NCI-H146 (cell line): Measurements from ENCODE around the gene CGNL1.

Experiments used
- DNase-seq: peaks from one replicate; lab custom pipeline; 2025; lab: John Stamatoyannopoulos, UW

CGNL1 gene

DNA sequence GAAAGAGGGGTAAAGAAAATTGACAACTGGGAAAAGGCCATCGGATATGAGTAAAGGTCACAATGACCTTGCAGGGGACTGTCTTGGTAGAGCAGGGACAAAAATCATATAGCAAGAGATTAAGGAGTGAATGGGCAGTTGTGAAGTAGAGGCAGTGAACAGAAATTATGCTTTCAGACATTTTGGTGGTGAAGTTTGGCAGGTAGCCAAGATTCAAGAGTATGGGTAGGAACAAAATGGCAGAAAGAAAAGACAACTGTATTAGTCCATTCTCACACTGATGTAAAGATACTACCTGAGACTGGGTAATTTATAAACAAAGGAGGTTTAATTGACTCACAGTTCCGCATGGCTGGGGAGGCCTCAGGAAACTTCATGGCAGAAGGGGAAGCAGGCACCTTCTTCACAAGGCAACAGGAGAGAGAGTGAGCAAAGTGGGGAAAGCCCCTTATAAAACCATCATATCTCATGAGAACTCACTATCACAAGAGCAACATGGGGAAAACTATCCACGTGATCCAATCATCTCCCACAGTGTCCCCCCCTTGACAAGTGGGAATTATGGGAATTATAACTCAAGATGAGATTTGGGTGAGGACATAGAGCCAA lies 84.0 kb downstream of the CGNL1 start:
- DNase-seq = no peak

DNA sequence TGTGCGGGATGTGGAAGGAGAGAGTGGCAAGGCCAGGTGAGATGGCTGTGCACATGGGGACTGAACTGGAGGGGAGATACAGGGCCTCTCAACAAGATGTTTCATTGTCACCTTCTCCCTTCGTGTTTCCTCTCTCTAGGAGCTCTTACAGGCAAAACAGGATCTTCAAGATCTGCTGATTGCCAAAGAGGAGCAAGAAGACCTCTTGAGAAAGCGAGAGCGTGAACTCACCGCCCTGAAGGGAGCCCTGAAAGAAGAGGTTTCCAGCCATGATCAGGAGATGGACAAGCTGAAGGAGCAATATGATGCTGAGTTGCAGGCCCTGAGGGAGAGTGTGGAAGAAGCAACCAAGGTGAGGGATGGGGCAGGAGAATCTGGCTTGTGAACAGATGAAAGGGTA lies 85.2 kb downstream of the CGNL1 start:
- DNase-seq = no peak

GRCh38 chr15:57462381-57462780 lies 86.1 kb downstream of the CGNL1 start:
- no peak for DNase-seq

DNA sequence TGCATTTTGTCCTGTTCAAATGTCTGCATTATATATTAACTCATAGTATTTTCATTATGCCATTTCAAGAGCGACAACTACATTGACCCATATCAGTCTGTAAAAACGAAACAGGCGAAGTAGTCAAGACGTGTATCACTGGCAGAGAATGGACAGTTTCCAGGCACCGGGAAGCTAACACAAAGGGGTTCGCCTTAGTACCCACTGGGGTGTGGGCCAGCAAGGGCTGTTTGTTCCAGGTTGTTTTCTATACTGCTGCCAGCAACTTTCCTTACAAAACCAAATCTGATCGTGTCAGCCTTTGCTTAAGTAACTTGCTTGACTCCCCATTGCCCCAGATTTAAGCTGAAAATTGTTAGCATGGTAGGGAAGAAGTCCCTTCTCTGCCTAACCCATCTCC lies 87.1 kb downstream of the CGNL1 start:
- no peak for DNase-seq

DNA sequence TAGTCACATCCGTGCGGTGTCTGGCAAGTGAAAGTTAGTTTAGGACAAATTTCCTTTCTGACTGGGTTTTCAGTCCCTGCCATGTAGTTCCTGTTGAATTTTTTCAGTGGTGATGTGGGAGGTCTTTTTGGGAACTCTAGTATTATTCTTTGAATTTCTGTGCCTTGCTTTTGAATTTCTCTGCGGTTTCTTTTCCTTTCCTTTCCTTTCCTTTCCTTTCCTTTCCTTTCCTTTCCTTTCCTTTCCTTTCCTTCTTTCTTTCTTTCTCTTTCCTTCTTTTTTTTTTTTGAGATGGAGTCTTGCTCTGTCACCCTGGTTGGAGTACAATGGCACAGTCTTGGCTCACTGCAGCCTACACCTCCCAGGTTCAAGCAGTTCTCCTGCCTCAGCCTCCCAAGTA lies 88.2 kb downstream of the CGNL1 start:
- DNase-seq = no peak

GRCh38 chr15:57468486-57468885 lies 92.2 kb downstream of the CGNL1 start:
- no peak for DNase-seq

DNA sequence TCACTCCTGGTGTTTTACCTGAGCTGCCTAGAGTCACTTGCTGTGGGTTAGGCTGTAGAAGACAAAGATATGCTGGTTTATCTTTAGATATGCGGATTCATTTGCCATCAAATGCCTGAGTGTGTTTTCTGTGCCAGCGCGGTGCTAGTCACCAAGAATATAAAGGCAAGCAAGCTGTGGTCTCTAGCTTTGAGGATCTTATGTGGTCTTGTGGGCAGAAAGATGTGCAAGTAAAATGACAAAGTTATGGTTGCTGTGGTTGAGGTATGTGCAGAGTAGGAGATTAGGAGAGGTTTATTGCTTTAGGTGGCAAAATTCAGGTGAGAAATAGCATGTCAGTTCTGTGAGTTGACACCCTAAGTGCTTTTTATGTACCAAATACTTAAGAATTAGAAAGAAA lies 94.2 kb downstream of the CGNL1 start:
- no peak for DNase-seq

DNA sequence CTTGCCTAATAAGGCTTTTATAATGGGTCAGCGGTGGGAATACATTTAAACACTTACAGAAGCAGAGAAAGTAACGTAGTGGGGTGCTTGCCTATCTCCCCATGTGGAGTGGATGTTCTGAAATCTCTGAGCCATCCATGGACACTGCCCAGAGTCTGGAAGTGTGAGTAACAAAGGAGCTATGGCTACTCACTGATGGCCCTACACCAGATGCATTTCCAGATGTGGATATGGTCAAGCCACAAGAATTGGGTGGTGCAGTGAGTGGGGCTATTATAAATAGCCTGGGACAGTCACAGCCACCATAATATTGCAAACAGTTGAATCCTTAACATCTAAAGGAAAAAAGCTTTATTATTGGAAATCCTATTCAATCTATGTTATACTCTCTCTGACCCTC lies 96.6 kb downstream of the CGNL1 start:
- no peak for DNase-seq

DNA sequence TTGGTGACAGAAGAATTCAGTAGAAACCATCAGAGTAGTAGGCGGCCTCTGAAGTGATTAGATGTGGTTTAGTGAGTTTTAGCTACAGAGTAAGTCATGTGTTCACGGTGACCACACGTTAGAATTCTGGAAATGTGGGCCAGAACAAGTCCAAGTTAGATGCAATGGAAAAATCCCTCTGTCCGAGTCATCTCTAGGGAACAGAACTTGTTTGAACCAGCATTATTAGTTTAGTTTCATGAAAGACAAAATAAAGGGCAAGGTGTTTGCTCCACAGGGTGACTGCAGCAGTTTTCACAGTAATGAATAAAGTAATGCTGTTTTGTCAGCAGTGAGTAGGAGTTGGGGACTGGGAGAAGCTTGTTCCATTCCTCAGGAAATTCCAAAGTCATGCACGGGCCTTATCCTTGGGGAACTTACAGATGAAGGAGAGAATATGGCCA lies 100.2 kb downstream of the CGNL1 start:
- DNase-seq = no peak

GRCh38 chr15:57477736-57478522 lies 101.6 kb downstream of the CGNL1 start:
- DNase-seq = no peak

DNA sequence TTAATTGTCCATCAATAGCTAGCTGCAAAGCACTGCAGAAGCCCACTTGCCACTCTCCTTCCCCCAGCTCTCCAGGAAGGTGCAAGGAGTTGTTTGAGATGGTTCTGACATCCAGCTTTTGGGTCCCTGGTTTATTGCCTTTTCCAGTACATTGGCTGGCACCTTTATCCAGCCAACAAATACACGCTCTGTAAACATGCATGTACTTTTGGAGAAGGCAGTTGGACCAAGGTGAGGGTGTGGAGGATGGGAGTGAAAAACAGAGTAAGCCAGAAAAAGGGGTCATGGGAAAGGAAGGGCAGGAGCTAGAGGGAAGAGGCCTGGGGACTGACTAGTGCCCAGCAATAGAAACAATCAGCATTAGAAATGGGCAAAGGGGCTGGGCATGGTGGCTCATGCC lies 102.7 kb downstream of the CGNL1 start:
- no peak for DNase-seq

DNA sequence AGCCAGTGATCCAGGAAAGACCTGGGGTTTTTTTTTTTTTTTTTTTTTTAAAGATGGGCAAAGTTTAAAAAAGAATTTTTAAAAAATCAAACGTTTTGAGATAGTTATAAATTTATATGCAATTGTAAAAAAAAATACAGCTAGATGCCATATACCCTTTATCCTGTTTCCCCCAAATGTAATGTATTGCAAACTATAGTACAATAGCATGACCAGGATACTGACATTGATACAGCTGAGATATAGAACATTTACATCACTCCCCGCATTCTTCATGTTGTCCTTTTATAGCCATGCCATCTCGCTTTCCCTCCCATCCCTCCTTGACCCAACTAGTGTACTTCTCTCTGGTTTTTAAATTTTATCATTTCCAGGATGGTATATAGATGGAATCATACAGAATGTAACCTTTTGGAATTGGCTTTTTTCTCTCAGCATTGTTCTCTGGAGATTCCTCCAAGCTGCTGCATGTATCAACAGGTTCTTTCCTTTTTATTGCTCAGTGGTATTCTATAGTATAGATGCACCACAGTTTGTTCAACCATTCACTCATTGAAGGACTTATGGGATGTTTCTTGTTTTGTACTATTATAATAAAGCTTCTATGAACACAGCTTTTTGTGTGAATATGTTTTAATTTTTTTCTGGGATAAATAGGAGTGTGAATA lies 104.9 kb downstream of the CGNL1 start:
- DNase-seq = no peak

GRCh38 chr15:57485869-57486268 lies 109.6 kb downstream of the CGNL1 start:
- DNase-seq = no peak

GRCh38 chr15:57486833-57487232 lies 110.5 kb downstream of the CGNL1 start:
- no peak for DNase-seq

DNA sequence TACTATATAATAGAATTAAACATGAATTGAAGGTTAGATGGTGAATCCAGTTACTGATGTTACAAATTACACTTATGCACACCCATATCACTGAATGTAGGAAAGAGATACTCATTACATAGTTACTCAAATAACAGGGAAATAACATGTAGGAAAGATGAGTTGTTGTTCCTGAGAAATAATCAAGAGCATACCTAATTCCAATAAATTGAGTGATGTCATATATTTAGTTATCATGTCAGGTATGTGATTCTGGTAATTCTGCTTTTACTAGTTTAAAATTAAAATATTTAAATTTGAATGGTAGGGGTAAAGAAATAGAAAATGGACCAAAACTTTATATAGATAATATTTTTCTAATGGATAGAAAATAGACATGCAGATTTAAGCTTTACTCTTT lies 112.8 kb downstream of the CGNL1 start:
- DNase-seq = no peak

GRCh38 chr15:57493351-57493750 lies 117.0 kb downstream of the CGNL1 start:
- DNase-seq = no peak

DNA sequence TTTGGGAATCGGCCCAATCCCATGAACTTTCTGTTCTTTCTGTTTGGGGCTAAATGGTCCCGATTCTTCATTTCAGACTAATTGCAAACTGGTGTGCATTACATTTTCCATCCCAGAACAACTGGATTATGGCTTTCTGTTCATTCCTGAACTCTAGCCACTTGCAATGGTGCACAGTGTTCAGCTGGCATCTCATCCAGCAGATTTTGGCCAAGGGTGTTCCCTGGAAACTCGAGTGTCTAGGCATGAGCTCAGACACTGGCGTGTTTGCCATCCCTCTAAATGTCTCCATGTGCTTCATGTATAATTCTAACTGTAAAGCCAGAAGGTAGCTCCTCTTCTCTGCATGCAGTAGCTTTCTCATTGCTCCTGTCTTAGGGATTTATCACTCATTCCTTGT lies 118.3 kb downstream of the CGNL1 start:
- DNase-seq = no peak

DNA sequence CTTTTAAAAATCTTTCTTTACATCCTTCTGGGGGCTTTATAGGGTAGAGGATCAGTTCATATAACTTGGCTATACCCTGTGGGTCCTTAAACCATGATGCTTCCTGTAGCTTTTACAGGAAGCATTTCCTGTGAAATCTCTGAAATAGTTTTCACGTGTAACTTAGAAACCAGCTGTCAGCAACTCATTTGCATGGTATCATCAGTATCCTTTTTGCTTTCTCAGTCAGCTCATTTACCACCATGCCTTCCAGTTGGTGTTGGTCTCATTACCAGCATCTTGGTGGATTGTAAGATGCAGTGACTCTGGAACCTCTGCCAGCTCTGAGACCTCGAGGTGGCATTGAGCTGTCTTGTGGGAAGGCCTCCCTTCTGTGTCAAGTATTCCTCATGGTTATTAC lies 118.7 kb downstream of the CGNL1 start:
- no peak for DNase-seq

DNA sequence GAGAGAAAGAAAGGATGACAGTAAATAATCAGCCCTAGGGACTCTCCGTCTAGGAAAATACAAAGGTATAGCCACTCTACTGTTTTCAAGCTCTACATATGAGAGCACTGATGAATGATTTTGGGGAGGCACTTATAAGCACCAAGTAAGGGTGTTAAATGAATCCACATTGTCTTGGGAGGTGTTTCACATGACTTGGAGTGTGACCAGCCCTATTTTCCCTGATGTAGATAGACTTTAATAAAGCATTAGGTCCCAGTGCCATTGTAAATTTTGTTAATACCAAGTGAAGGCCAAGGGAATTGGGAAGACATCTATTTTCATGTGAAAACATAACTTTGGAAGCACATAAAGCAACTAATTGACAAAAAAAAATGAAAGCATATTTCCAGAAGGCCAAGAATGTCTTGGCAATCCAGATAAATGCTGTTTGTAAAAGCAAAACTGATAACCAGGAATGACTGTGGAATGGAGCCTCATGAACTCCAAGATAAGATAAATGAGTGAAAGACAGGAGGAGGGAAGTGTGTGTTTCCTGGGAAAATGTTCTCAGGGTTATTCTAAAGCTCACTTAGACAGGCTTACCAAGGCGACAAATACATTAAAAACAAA lies 119.4 kb downstream of the CGNL1 start:
- no peak for DNase-seq

- peak; percentile 60 for DNase-seq
Measured at GRCh38 chr15:57496594-57496945, 120.3 kb downstream of the CGNL1 start.

DNA sequence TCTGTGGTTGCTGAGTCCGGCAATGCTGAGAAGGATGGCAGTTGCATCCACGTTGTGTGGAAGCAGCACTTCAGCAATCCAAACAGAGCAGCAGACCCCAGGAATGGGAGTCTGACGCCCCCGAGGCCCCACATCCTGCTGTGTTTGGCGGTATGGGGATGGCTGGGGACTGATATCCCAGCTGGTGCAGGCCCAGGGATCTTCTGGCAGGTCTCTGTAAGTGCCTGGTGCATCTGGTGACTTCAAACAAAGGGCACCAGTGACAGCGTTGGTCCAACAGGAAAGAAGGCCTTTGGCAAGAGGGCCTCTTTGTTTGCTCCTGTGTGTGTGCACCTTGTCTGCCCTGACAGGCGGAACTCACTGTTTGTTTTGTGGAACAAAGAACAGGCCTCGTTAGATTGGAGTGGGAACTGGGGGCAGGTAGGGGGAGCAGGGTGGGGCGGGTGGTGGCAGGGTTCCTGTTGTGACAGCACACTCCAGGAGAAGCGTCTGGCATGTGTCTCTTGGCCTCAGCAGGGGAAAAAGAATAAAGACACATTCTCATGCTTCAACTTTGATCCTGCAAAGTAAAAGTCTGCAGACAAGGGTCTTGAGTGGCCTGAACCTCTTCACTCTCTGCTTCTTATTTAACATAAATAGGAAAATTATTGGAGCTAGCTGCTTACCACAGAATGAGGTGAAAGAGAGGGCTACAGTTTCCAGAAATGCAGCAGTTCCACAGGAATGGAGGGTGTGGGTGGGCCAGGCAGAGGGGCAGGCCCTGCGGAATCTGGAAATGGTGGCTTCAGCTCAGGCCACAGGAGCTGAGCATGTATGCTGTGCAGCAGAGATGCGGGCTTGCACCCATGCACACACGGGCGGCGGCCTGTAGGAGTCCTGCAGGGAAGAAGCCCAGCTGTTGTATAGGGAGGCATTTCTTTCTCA lies 120.9 kb downstream of the CGNL1 start:
- peak; percentile 98 for DNase-seq

DNA sequence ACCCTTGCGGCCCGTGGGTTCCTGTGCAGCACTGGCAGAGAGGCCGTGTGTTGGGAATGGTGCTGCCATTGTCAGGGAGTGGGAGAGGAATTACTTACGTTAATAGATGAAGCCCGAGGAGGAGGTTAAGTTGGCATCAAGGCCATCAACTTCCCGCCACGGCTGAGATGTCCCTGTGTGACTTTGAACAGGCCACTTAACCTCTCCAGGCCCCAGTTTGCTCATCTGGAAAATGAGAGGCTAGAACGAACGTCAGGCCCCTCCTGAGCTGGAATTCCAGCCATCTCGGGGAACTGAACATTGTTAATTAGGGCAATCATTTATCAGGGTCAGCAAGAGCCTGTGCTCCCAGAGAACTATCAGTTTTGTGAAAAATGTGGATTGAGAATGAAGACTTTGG lies 124.0 kb downstream of the CGNL1 start:
- DNase-seq = no peak
